Hepatocyte (in vitro differentiated cells): Measurements from ENCODE around the gene NPAS3. TPM values are rescaled to one million over a fixed set of nuclear protein-coding genes. Genes with fewer than 3 reads are reported as not detected.

Source experiments
- DNase-seq: peaks from one replicate; pipeline ENCODE4 v3.0.0-alpha.2; 2016; ENCODE audit warnings: low spot score
- H2AFZ ChIP-seq: fragments of 200-600 bp; sonication (generic); 2 replicates; pipeline ENCODE4 v1.6.0; 2016; ENCODE audit warnings: antibody characterized with exemption, mild to moderate bottlenecking
- H3K27ac ChIP-seq: fragments of 200-600 bp; sonication (generic); 2 replicates; pipeline ENCODE4 v1.5.1; 2016; ENCODE audit warnings: mild to moderate bottlenecking
- H3K27me3 ChIP-seq: fragments of 200-600 bp; sonication (generic); 2 replicates; pipeline ENCODE4 v1.6.1; 2016
- H3K36me3 ChIP-seq: fragments of 200-600 bp; sonication (generic); replicated peaks from 2 replicates; pipeline ENCODE4 v1.5.1; 2016; ENCODE audit warnings: low read depth; ENCODE audit not compliant: insufficient read depth
- H3K4me1 ChIP-seq: fragments of 200-600 bp; sonication (generic); 2 replicates; pipeline ENCODE4 v1.5.1; 2016; ENCODE audit warnings: mild to moderate bottlenecking, moderate library complexity; ENCODE audit not compliant: insufficient read depth
- H3K4me2 ChIP-seq: fragments of 200-600 bp; sonication (generic); 2 replicates; pipeline ENCODE4 v1.6.0; 2016
- H3K4me3 ChIP-seq: fragments of 200-600 bp; sonication (generic); 2 replicates; pipeline ENCODE4 v1.5.1; 2016; ENCODE audit warnings: mild to moderate bottlenecking
- H3K79me2 ChIP-seq: fragments of 200-600 bp; sonication (generic); 2 replicates; pipeline ENCODE4 v1.6.0; 2017; ENCODE audit warnings: mild to moderate bottlenecking
- H3K9me2 ChIP-seq: fragments of 200-600 bp; sonication (generic); replicated peaks from 2 replicates; pipeline ENCODE4 v1.6.0; 2017; ENCODE audit warnings: mild to moderate bottlenecking; ENCODE audit not compliant: insufficient read depth
- H3K9me3 ChIP-seq: fragments of 200-600 bp; sonication (generic); 2 replicates; pipeline ENCODE4 v1.5.1; 2016; ENCODE audit warnings: low read depth, mild to moderate bottlenecking
- H4K20me1 ChIP-seq: fragments of 200-600 bp; sonication (generic); 2 replicates; pipeline ENCODE4 v1.6.0; 2016; ENCODE audit warnings: mild to moderate bottlenecking; ENCODE audit not compliant: insufficient read depth, poor library complexity, severe bottlenecking
- CTCF ChIP-seq: fragments of 200-600 bp; sonication (generic); IDR thresholded peaks from 2 replicates; pipeline ENCODE4 v1.5.1; 2016; ENCODE audit warnings: antibody characterized with exemption, mild to moderate bottlenecking; ENCODE audit not compliant: poor library complexity
- EZH2 ChIP-seq: fragments of 200-600 bp; sonication (generic); IDR thresholded peaks from 2 replicates; pipeline ENCODE4 v1.6.1; 2016; ENCODE audit warnings: antibody characterized with exemption, mild to moderate bottlenecking, borderline replicate concordance
- EZH2phosphoT487 ChIP-seq: fragments of 200-600 bp; sonication (generic); IDR thresholded peaks from one replicate; pipeline ENCODE4 v1.6.1; 2018; ENCODE audit warnings: antibody characterized with exemption, mild to moderate bottlenecking, low read depth, moderate library complexity; ENCODE audit not compliant: unreplicated experiment, severe bottlenecking
- WGBS: methylation state at CpG from one replicate; pipeline ENCODE4 v1.1.6; 2016; ENCODE audit warnings: low lambda C conversion rate; ENCODE audit errors: missing lambda C conversion rate; 5-methylcytosine and 5-hydroxymethylcytosine counted together
- polyA plus RNA-seq: library from polyadenylated mRNA; unstranded; fragments of >200 nt; fragmentation: Nextera tagmentation; extraction: Ambion mirVana; gene quantifications from 2 replicates; pipeline ENCODE4 v1.2.1, GENCODE V29; 2016
- total RNA-seq: library from RNA; depleted of rRNA; stranded (reverse); fragments of >200 nt; gene quantifications from 2 replicates; pipeline ENCODE4 v1.2.3, GENCODE V29; 2014

The NPAS3 gene
- total and polyA plus RNA-seq, 2 experiments from 2014 or later = 0.11 to 1.1 TPM

- Histone ChIP-seq H2AFZ (no peak overlapping the region), H3K9me2 (no peaks in the 10 kb centered on the region), H3K4me2 (no peak overlapping the region), H3K4me1 (no peaks in the 10 kb centered on the region), H4K20me1 (no peaks in the 10 kb centered on the region), H3K9me3 (no peaks in the 10 kb centered on the region), H3K27me3 (peaks cover 9% of the 10 kb centered on the region), H3K79me2 (no peaks in the 10 kb centered on the region), H3K36me3 (no peaks in the 10 kb centered on the region), H3K4me3 (no peak overlapping the region), H3K27ac (no peak overlapping the region)
- WGBS = 55% methylated on average over 8 of the region's 8 CpGs
- DNase-seq = no peak
- no peak for TF ChIP-seq EZH2phosphoT487
- TF ChIP-seq CTCF = no peak
- TF ChIP-seq EZH2 = no peak
Observed at GRCh38 chr14:33792009-33792719, 853.5 kb downstream of the NPAS3 start.

GRCh38 chr14:33792720-33793368, 854.2 kb downstream of the NPAS3 start:
- Histone ChIP-seq H3K4me1 (no peaks in the 10 kb centered on the region), H3K9me3 (no peaks in the 10 kb centered on the region), H3K27ac (no peak overlapping the region), H3K4me2 (peak overlapping the region; percentile 26), H4K20me1 (no peaks in the 10 kb centered on the region), H2AFZ (no peak overlapping the region), H3K36me3 (no peaks in the 10 kb centered on the region), H3K4me3 (no peak overlapping the region), H3K9me2 (no peaks in the 10 kb centered on the region), H3K79me2 (no peaks in the 10 kb centered on the region), H3K27me3 (peaks cover 9% of the 10 kb centered on the region)
- TF ChIP-seq EZH2 (no peak), EZH2phosphoT487 (peak; percentile 67), CTCF (peak; percentile 93)
- DNase-seq = peak; percentile 90
- WGBS = 12% methylated on average over 16 of the region's 16 CpGs

GRCh38 chr14:33793398-33794110, 854.9 kb downstream of the NPAS3 start:
- H3K9me3 ChIP-seq = no peaks in the 10 kb centered on the region
- H3K27me3 ChIP-seq = peaks cover 9% of the 10 kb centered on the region
- no peak for DNase-seq
- no peaks in the 10 kb centered on the region for H4K20me1 ChIP-seq
- 76% methylated on average over 11 of the region's 11 CpGs for WGBS
- TF ChIP-seq EZH2 (peak; percentile 39), EZH2phosphoT487 (no peak)
- no peaks in the 10 kb centered on the region for H3K4me1 ChIP-seq
- no peak overlapping the region for H3K27ac ChIP-seq
- no peaks in the 10 kb centered on the region for H3K9me2 ChIP-seq
- H3K4me2 ChIP-seq = peak overlapping the region; percentile 26
- H3K79me2 ChIP-seq = no peaks in the 10 kb centered on the region
- H3K4me3 ChIP-seq = no peak overlapping the region
- no peaks in the 10 kb centered on the region for H3K36me3 ChIP-seq
- no peak overlapping the region for H2AFZ ChIP-seq
